ENCODE data around the gene SLC25A53.

GRCh38 chrX:104105330-104106262 is 51.2 kb downstream of the SLC25A53 start:
- TF ChIP-seq CTCF (optimal IDR thresholded peaks at IDR 0.05 in 1 of 3, IDR thresholded peaks at IDR 0.05 in 1 of 3, conservative IDR thresholded peaks at IDR 0.05 in 1 of 3; ENCODE audit: extremely low read depth in 1 of 3, insufficient read depth in 2 of 3, low read length in 3 of 3) (no peak), EZH2 (IDR thresholded peaks at IDR 0.05; ENCODE audit: low read length) (no peak)

Data from keratinocyte (primary cell).